AG09309 (cell line): ENCODE results near the gene IFITM5.
"Not testable (repeated sequence)": the region's sequence is repeated elsewhere in the genome, so short reads cannot be mapped to it uniquely, and the experiment has no call there.

Experiments used
- DNase-seq: peaks from one replicate; pipeline ENCODE4 v3.0.0-alpha.2; 2010; ENCODE audit warnings: low read depth
- H3K4me3 ChIP-seq: 2 replicates; pipeline ENCODE4 v1.5.1; 2011; ENCODE audit warnings: mild to moderate bottlenecking, low read depth, low read length, moderate library complexity; ENCODE audit not compliant: control insufficient read depth
- CTCF ChIP-seq: IDR thresholded peaks from 2 replicates; pipeline ENCODE4 v1.5.1; 2011; ENCODE audit warnings: mild to moderate bottlenecking, low read depth, low read length, inconsistent platforms; ENCODE audit not compliant: insufficient read depth, control insufficient read depth; ENCODE audit errors: missing control alignments

Gene IFITM5

GRCh38 chr11:331358-332060 is 32.2 kb upstream of the IFITM5 start:
- TF ChIP-seq CTCF, result no peak
- DNase-seq, result no peak
- no peak overlapping the region for H3K4me3 ChIP-seq

- no peak overlapping the region for H3K4me3 ChIP-seq
- no peak for DNase-seq
- TF ChIP-seq CTCF, result no peak
Measured at GRCh38 chr11:330694-331357, 31.5 kb upstream of the IFITM5 start.

- TF ChIP-seq CTCF, result no peak
- H3K4me3 ChIP-seq, result no peak overlapping the region
- DNase-seq, result no peak
Measured at GRCh38 chr11:330307-330693, 31.0 kb upstream of the IFITM5 start.

GRCh38 chr11:329886-330253 is 30.5 kb upstream of the IFITM5 start:
- no peak for DNase-seq
- no peak for TF ChIP-seq CTCF
- H3K4me3 ChIP-seq, result no peak overlapping the region

GRCh38 chr11:328516-329100 is 29.3 kb upstream of the IFITM5 start:
- DNase-seq, H3K4me3 ChIP-seq: not testable (repeated sequence)

GRCh38 chr11:328012-328411 is 28.7 kb upstream of the IFITM5 start:
- no peak for DNase-seq
- TF ChIP-seq CTCF, result no peak
- no peak overlapping the region for H3K4me3 ChIP-seq

GRCh38 chr11:327581-327923 is 28.2 kb upstream of the IFITM5 start:
- no peak for DNase-seq
- no peak for TF ChIP-seq CTCF
- H3K4me3 ChIP-seq, result no peak overlapping the region
